ENCODE measurements around the gene RANBP3.
"Not testable (repeated sequence)": the region's sequence is repeated elsewhere in the genome, so short reads cannot be mapped to it uniquely, and the experiment has no call there.

Gene RANBP3

GRCh38 chr19:5977785-5978605 is at the start of gene RANBP3:
RANBP3 (minus strand) TSS chr19:5978140; CDS start chr19:5978082, 58 bp downstream.
- DNase-seq (ENCODE audit: low read depth) = peak; percentile 89

DNA sequence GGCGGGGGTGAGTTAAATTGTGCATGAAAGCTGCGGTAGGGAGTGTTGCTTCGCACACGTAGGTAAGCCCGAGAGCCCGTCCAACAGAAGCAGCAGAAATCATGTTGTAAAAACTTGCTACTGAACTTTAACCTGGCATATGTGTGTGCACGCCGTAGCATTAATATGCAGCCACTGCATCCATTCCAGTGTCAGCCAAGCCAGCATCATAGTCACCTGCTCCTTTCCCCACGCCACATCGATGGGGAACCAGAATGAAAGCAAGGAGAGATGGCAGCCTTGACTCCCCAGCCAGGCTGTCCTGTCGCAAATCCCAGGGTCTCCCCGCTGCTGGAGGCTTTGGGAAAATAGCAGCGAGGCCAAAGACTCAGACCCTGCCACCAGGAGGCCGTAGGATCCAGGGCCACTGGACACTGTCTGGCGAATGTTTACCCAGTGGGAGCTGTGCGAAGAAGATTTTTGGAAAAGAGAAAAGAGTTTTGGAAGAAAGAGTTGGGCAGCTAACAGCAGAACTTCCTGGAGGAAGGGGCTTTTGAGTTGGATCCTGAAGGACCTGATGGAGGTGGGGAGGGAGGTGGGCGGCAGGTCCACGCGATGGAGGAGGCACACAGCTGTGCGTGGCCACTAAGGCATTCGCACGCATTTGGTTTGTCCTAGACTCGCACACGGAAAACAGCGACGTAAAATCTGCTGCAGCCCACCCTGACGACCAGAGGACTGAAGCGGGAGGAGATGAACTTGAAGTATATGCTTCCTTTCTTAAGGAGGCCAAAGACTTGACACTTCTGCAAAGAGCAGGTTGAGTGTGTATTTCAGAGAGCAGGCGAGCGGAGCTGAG is 48.7 kb upstream of the RANBP3 start:
- DNase-seq (ENCODE audit: low read depth) = no peak

DNA sequence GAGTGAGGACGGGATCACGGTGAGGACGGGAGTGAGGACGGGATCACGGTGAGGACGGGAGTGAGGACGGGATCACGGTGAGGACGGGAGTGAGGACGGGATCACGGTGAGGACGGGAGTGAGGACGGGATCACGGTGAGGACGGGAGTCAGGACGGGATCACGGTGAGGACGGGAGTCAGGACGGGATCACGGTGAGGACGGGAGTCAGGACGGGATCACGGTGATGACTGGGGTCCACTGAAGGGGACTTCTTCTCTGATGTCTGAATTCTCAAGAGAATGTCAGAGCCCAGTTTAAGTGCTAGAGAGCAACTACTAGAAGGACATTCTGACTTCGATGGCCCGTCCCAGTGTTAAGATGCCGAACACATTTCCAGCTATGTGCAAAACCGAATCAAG is 46.8 kb upstream of the RANBP3 start:
- DNase-seq (ENCODE audit: low read depth) = not testable (repeated sequence)

DNA sequence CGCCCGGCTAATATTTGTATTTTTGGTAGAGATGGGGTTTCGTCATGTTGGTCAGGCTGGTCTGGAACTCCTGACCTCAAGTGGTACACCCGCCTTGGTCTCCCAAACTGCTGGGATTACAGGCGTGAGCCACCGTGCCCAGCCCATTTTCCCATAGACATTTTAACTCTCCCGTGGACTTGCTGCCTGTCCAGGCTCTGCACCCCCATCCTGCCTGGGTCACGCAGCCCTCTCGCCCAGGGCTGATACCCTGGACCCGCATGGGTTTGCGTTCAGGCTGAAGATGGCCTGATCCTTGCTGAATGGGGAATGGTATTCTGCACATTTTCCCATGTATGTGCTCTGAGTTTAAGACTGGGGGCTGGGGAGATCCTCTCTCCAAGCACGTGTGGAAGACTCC is 46.0 kb upstream of the RANBP3 start:
- no peak for DNase-seq (ENCODE audit: low read depth)

DNA sequence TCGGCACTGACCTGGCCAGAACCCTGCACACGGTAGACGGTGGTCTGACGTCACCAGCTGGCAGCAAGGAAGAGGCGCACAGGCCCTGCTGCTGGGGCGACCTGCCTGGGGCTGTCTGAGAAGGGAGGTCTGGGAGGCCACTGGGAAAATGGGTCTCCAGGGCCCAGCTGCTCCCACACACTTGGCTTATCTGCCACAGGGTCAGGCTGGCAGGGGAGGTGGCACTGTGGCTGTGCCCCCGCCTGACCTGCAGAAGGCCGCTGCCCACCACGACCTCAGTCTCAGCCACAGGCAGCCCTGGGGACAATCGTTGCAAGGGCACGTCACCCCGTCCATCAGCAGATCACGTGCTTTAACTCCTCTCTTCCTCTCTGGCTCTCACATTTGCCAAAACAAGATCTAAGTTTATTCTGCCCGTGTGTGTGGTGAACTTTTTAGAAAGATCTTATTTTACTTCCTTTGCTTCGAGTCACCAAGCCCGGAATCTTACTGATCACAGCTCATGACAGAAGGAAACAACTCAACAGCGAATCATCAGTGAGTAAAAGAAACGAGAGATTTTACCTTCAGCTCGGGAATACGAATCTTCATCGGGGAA is 45.2 kb upstream of the RANBP3 start:
- no peak for DNase-seq (ENCODE audit: low read depth)

- DNase-seq (ENCODE audit: low read depth) = no peak
Measured at GRCh38 chr19:6022570-6023064, 44.7 kb upstream of the RANBP3 start.

DNA sequence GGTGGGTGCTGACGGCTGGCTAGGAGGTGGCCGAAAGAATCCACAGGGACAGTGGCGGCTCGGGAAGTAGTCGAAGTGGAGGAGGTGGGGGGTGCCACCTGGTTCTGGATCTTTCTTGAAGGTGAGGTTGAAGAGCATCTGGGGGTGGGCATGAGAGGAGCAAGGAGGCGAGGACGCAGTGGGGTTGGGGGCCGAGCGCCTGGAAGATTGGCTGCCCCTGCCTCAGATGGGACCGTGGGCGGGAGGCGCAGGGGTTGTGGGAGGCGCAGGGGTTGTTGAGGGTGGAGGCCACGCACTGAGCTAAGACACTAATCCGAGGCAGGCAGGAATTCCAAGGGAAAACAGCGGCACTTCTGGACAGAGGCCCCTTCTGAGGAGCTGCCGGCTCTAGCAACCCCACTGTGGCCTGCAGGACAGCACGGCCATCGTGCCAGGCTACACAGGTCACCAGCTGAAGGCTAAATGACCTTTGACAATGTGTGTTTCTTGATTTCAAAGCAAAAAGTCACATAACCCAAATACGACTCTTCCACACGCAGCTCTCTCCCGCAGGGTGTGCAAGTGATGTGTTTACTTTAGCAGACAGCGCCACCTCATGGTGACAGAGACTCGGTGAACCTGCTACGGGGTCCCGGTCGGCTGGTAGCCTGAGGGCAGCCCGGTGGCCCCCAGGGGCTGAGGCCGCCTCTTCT is 44.1 kb upstream of the RANBP3 start:
- DNase-seq (ENCODE audit: low read depth) = peak; percentile 57

- DNase-seq (ENCODE audit: low read depth) = no peak
Measured at GRCh38 chr19:6020972-6021805, 43.2 kb upstream of the RANBP3 start.

DNA sequence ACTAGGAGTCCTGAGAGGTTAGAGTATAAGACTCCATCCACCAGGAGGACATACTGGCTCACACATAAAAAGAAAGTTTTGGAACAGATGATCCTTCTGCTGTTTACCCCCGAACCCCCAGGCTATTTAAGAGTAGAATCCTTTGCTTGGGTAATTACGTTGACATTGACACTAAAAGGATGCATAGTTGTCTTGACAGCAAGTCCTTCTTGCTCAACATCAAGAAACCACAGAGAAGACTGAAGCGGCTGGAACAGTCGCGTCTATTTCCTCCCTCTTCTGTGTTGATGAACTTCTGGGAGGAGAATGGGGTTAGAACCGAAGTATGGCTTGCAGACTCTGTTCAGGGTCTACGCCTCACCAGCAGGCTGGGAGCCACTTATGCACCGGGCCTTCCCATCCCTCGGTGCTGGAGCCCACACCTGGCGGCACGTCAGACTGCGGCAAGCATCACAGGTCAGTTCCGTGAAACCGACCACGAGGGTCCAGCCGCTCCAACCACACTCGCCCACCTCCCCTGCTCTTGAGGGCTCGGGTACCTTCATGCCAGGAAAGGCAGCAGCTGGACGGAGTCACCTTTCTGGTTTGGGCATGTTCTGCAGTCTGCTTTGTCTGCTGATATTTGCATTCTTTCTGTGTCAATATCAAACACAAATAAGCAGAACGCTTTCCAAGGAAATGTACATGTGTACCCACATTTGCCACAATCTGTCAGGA is 42.4 kb upstream of the RANBP3 start:
- no peak for DNase-seq (ENCODE audit: low read depth)

- no peak for DNase-seq (ENCODE audit: low read depth)
Measured at GRCh38 chr19:6018786-6019185, 40.8 kb upstream of the RANBP3 start.

GRCh38 chr19:6017576-6017975 is 39.6 kb upstream of the RANBP3 start:
- DNase-seq (ENCODE audit: low read depth) = no peak

DNA sequence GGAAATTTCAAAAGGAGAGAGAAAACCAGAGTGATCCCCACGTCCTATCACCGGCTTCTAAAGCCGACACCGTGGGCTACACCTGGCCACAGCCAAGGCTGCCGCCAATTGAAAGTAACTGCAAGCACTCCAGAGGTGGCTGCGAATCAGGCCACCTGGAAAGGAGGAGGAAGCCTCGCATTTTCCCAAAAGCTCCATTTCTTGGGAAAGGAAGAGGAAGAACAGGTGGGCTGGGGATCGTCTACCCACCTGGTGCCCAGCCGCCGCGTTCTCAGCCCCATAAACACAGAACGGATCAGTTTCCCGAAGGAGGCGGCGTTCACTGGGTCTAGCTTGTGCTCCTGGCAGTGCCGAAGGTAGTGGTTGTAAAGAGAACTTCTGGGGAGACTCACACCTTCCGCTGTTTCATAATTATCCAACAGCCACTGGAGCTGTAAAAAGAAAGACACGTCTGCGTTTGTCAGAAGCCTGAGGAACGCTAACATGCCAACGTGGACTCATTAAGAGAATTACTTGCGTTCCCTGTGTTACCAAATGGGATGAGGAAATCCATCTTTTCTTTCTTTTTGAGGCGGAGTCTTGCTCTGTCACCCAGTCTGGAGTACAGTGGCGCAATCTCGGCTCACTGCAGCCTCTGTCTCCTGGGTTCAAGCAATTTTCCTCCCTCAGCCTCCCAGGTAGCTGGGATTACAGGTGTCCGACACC is 38.1 kb upstream of the RANBP3 start:
- no peak for DNase-seq (ENCODE audit: low read depth)

- DNase-seq (ENCODE audit: low read depth) = no peak
Measured at GRCh38 chr19:6014551-6015135, 36.7 kb upstream of the RANBP3 start.

DNA sequence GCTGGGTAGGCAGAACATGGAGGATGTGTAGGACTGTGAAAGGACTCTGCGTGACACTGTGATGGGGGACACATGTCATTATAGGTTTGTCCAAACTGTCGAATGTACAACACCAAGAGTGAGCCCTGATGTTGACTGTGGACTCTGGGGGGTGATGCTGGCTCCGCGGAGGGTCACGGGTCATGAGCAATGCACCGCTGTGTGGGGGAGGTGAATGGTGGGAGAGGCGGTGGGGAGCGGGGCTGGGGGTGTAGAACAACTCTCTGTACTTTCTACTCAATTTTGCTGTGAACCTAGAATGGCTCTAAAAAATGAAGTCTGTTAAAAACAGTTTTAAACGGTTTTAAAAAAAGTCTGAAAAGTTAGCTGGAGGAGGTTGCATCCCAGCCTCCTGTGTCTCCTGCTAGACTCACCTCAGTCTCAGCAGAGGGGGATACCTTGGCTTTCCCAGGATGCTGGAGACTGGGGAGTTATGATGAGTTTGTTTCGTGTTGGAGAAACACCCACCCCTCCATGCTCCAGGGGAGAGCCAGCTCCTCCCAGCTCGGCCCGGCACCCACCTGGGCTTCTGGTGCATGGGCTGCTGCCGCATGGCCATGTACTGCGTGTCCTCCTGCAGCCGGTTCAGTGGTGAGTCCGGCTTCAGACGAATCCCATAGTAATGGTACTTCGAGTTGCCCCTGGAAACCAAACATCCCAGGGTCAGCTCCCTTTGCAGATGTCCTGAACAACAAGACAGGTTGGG is 34.7 kb upstream of the RANBP3 start:
- no peak for DNase-seq (ENCODE audit: low read depth)

- DNase-seq (ENCODE audit: low read depth) = no peak
Measured at GRCh38 chr19:6011794-6012193, 33.9 kb upstream of the RANBP3 start.

DNA sequence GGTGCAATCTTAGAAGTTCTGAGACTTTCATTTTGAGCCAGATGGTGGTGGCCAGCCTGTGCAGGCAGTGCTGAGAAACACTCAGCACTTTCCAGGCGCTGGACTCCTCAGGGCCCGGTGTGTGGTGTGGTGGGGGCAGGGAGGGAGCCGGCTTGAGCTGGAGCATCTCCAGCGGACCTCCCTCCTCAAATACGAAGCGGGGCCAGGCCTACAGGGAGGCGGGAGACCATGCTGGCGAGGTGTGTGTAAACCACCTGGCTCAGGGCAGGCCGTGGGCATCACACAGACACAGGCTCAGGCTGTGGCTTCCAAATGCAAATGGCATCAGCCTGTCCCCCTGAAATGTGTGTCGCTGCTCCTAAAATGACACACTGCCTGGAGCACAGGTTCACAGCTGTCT is 33.3 kb upstream of the RANBP3 start:
- no peak for DNase-seq (ENCODE audit: low read depth)

- DNase-seq (ENCODE audit: low read depth) = no peak
Measured at GRCh38 chr19:6010107-6010506, 32.2 kb upstream of the RANBP3 start.

- DNase-seq (ENCODE audit: low read depth) = no peak
Measured at GRCh38 chr19:6007866-6008265, 29.9 kb upstream of the RANBP3 start.

DNA sequence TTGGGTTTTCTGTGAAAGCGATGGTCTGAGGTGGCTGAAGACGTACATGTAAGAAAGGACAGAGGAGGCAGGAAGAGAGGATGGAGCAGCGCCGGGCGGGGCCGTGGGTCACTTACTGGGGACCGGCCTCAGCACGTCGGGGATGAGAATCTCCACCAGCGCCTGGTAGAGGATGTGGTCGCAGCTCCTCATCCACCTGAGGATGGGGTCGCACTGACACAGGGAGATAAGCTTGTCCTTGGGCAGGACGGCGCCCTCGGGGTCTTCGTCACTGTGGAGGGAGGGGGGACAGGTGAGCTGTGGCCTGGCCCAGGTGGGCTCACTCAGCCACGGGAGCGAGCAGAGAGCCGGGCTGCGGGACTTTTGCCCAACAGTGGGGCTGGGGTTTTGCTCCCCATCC is 29.0 kb upstream of the RANBP3 start:
- no peak for DNase-seq (ENCODE audit: low read depth)

All from stimulated activated CD8-positive, alpha-beta memory T cell treated with anti-CD3 and anti-CD28 coated beads, Interleukin-15, amount 100 ng/mL, for 1 hour (primary cell).